HuH-7 (cell line): ENCODE results near the gene NEUROD2.

ENCODE experiments used
- DNase-seq: peaks from one replicate; pipeline ENCODE4 v3.0.0; 2011; ENCODE audit warnings: low spot score

NEUROD2 gene

GRCh38 chr17:39607851-39608130, at the start of gene NEUROD2:
Gene NEUROD2 (minus strand): TSS chr17:39607920. CDS start chr17:39606599, 1,321 bp downstream.
- DNase-seq, result no peak

- DNase-seq, result no peak
Observed at GRCh38 chr17:39655105-39655504, 47.4 kb upstream of the NEUROD2 start.

- DNase-seq, result peak; percentile 94
Observed at GRCh38 chr17:39653662-39654331, 46.1 kb upstream of the NEUROD2 start.

- no peak for DNase-seq
Observed at GRCh38 chr17:39653316-39653661, 45.6 kb upstream of the NEUROD2 start.

GRCh38 chr17:39652587-39653315, 45.0 kb upstream of the NEUROD2 start:
- no peak for DNase-seq

GRCh38 chr17:39651923-39652586, 44.3 kb upstream of the NEUROD2 start:
- DNase-seq, result no peak

- DNase-seq, result no peak
Observed at GRCh38 chr17:39650121-39650579, 42.4 kb upstream of the NEUROD2 start.

- DNase-seq, result no peak
Observed at GRCh38 chr17:39648616-39649366, 41.1 kb upstream of the NEUROD2 start.

GRCh38 chr17:39647256-39647655, 39.5 kb upstream of the NEUROD2 start:
- DNase-seq, result no peak

GRCh38 chr17:39643271-39643670, 35.6 kb upstream of the NEUROD2 start:
- no peak for DNase-seq

GRCh38 chr17:39642291-39643074, 34.8 kb upstream of the NEUROD2 start:
- DNase-seq, result no peak

- no peak for DNase-seq
Observed at GRCh38 chr17:39641883-39642282, 34.2 kb upstream of the NEUROD2 start.

- no peak for DNase-seq
Observed at GRCh38 chr17:39641097-39641496, 33.4 kb upstream of the NEUROD2 start.

- DNase-seq, result no peak
Observed at GRCh38 chr17:39640591-39641031, 32.9 kb upstream of the NEUROD2 start.

GRCh38 chr17:39639566-39640458, 32.1 kb upstream of the NEUROD2 start:
- DNase-seq, result no peak

- DNase-seq, result no peak
Observed at GRCh38 chr17:39639043-39639442, 31.3 kb upstream of the NEUROD2 start.

GRCh38 chr17:39638317-39638716, 30.6 kb upstream of the NEUROD2 start:
- no peak for DNase-seq

GRCh38 chr17:39636927-39637736, 29.4 kb upstream of the NEUROD2 start, which contains the start of gene STARD3:
Gene STARD3 (plus strand): TSS chr17:39637144. CDS start chr17:39653532, 16,388 bp downstream.
- DNase-seq, result peak; percentile 91

GRCh38 chr17:39636587-39636926, 28.8 kb upstream of the NEUROD2 start:
- DNase-seq, result no peak
